Urinary bladder (tissue), 4 donors: Measurements from ENCODE around the gene RASGRF1. TPM values are rescaled to one million over a fixed set of nuclear protein-coding genes. Genes with fewer than 3 reads are reported as not detected.
A peak's percentile ranks its signal among the peaks of the same experiment; 100 is the strongest.
"Not testable (repeated sequence)": the region's sequence is repeated elsewhere in the genome, so short reads cannot be mapped to it uniquely, and the experiment has no call there.

Experiments used
- DNase-seq: peaks from one replicate; pipeline ENCODE4 v3.0.0-alpha.2; 2015; ENCODE audit errors: extremely low spot score
- H3K27ac ChIP-seq: one replicate; pipeline ENCODE4 v1.5.1; 2013; ENCODE audit warnings: low read depth, mild to moderate bottlenecking, moderate library complexity
- H3K36me3 ChIP-seq: one replicate; pipeline ENCODE4 v1.6.1; 2013; ENCODE audit warnings: mild to moderate bottlenecking, moderate library complexity; ENCODE audit not compliant: insufficient read depth
- H3K4me1 ChIP-seq: one replicate; pipeline ENCODE4 v1.6.1; 2013; ENCODE audit warnings: mild to moderate bottlenecking, moderate library complexity; ENCODE audit not compliant: insufficient read depth
- H3K4me3 ChIP-seq: one replicate; pipeline ENCODE4 v1.5.1; 2013; ENCODE audit warnings: low read depth, low read length
- WGBS: extraction: QIAGEN DNeasy Blood & Tissue Kit; methylation state at CpG from one replicate; pipeline ENCODE4 v1.1.7; 2013; 5-methylcytosine and 5-hydroxymethylcytosine counted together
- polyA plus RNA-seq: library from polyadenylated mRNA; stranded (reverse); fragments of 200-250 nt; gene quantifications from one replicate; pipeline ENCODE4 v1.2.3, GENCODE V29; 2013
- total RNA-seq: library from RNA; depleted of rRNA; stranded (reverse); fragments of >200 nt; gene quantifications from one replicate; pipeline ENCODE4 v1.2.3, GENCODE V29; 2014
- donor health status: healthy with polysubstance abuse.
- donor health status: healthy.

Gene RASGRF1
- total and polyA plus RNA-seq, 2 donors: 0.10 to 0.48 TPM

GRCh38 chr15:78930577-78931388 is 159.8 kb downstream of the RASGRF1 start:
- peak overlapping the region; percentile 83 for H3K27ac ChIP-seq
- H3K4me3 ChIP-seq: no peak overlapping the region
- DNase-seq: peak; percentile 93
- H3K4me1 ChIP-seq: no peaks in the 10 kb centered on the region
- WGBS: 44% methylated on average over 11 of the region's 11 CpGs
- peaks cover 2% of the 10 kb centered on the region for H3K36me3 ChIP-seq

- DNase-seq: no peak
- no peak overlapping the region for H3K27ac ChIP-seq
- 75% methylated on average over 16 of the region's 16 CpGs for WGBS
These were observed 160.9 kb downstream of the RASGRF1 start for GRCh38 chr15:78929536-78930264.

GRCh38 chr15:78928616-78929093 is 161.9 kb downstream of the RASGRF1 start:
- WGBS: 93% methylated on average over 14 of the region's 14 CpGs
- Histone ChIP-seq H3K27ac (no peak overlapping the region), H3K36me3 (peaks cover 6% of the 10 kb centered on the region), H3K4me1 (no peaks in the 10 kb centered on the region), H3K4me3 (no peak overlapping the region)
- DNase-seq: no peak

More at GRCh38 chr15:78929536-78930264, 160.9 kb downstream of the RASGRF1 start:
- peaks cover 6% of the 10 kb centered on the region for H3K36me3 ChIP-seq
- no peaks in the 10 kb centered on the region for H3K4me1 ChIP-seq
- no peak overlapping the region for H3K4me3 ChIP-seq

GRCh38 chr15:78928176-78928575 is 162.4 kb downstream of the RASGRF1 start:
- not testable (repeated sequence) for DNase-seq, H3K27ac ChIP-seq
- WGBS: 96% methylated on average over 14 of the region's 14 CpGs

GRCh38 chr15:78927077-78927790 is 163.3 kb downstream of the RASGRF1 start:
- no peak for DNase-seq
- peaks cover 8% of the 10 kb centered on the region for H3K36me3 ChIP-seq
- H3K4me1 ChIP-seq: no peaks in the 10 kb centered on the region
- no peak overlapping the region for H3K4me3 ChIP-seq
- 88% methylated on average over 17 of the region's 17 CpGs for WGBS
- H3K27ac ChIP-seq: no peak overlapping the region

More at GRCh38 chr15:78928176-78928575, 162.4 kb downstream of the RASGRF1 start:
- H3K36me3 ChIP-seq, H3K4me3 ChIP-seq, H3K4me1 ChIP-seq: not testable (repeated sequence)

- WGBS: 89% methylated on average over 5 of the region's 5 CpGs
- Histone ChIP-seq H3K4me3 (no peak overlapping the region), H3K4me1 (no peaks in the 10 kb centered on the region), H3K36me3 (peaks cover 11% of the 10 kb centered on the region), H3K27ac (no peak overlapping the region)
- DNase-seq: no peak
These were observed 164.4 kb downstream of the RASGRF1 start for GRCh38 chr15:78925956-78926743.

GRCh38 chr15:78925076-78925624 is 165.4 kb downstream of the RASGRF1 start:
- DNase-seq: no peak
- WGBS: 69% methylated on average over 10 of the region's 10 CpGs
- peaks cover 11% of the 10 kb centered on the region for H3K36me3 ChIP-seq
- H3K27ac ChIP-seq: no peak overlapping the region
- no peaks in the 10 kb centered on the region for H3K4me1 ChIP-seq
- no peak overlapping the region for H3K4me3 ChIP-seq

GRCh38 chr15:78923480-78924360 is 166.9 kb downstream of the RASGRF1 start:
- Histone ChIP-seq H3K36me3 (peaks cover 11% of the 10 kb centered on the region), H3K27ac (no peak overlapping the region), H3K4me1 (no peaks in the 10 kb centered on the region), H3K4me3 (no peak overlapping the region)
- no peak for DNase-seq
- 89% methylated on average over 18 of the region's 18 CpGs for WGBS

- WGBS: 58% methylated on average over 7 of the region's 7 CpGs
These were observed 167.6 kb downstream of the RASGRF1 start for GRCh38 chr15:78923015-78923414.

GRCh38 chr15:78922527-78922926 is 168.1 kb downstream of the RASGRF1 start:
- Histone ChIP-seq H3K4me1 (no peaks in the 10 kb centered on the region), H3K4me3 (no peak overlapping the region), H3K36me3 (peaks cover 11% of the 10 kb centered on the region), H3K27ac (no peak overlapping the region)
- 55% methylated on average over 7 of the region's 7 CpGs for WGBS
- no peak for DNase-seq

More at GRCh38 chr15:78923015-78923414, 167.6 kb downstream of the RASGRF1 start:
- Histone ChIP-seq H3K4me3 (no peak overlapping the region), H3K4me1 (no peaks in the 10 kb centered on the region), H3K36me3 (peaks cover 11% of the 10 kb centered on the region), H3K27ac (no peak overlapping the region)
- DNase-seq: no peak

- no peak for DNase-seq
- H3K36me3 ChIP-seq: peaks cover 11% of the 10 kb centered on the region
- no peaks in the 10 kb centered on the region for H3K4me1 ChIP-seq
- 85% methylated on average over 14 of the region's 14 CpGs for WGBS
- H3K4me3 ChIP-seq: no peak overlapping the region
- H3K27ac ChIP-seq: no peak overlapping the region
These were observed 168.6 kb downstream of the RASGRF1 start for GRCh38 chr15:78921940-78922339.

GRCh38 chr15:78921517-78921916 is 169.1 kb downstream of the RASGRF1 start:
- peaks cover 11% of the 10 kb centered on the region for H3K36me3 ChIP-seq

More at GRCh38 chr15:78921517-78921916, 169.1 kb downstream of the RASGRF1 start:
- no peak for DNase-seq
- WGBS: 76% methylated on average over 6 of the region's 6 CpGs
- Histone ChIP-seq H3K4me1 (no peaks in the 10 kb centered on the region), H3K27ac (no peak overlapping the region), H3K4me3 (no peak overlapping the region)
